Measurements from ENCODE around the gene CENPX.

CENPX gene

DNA sequence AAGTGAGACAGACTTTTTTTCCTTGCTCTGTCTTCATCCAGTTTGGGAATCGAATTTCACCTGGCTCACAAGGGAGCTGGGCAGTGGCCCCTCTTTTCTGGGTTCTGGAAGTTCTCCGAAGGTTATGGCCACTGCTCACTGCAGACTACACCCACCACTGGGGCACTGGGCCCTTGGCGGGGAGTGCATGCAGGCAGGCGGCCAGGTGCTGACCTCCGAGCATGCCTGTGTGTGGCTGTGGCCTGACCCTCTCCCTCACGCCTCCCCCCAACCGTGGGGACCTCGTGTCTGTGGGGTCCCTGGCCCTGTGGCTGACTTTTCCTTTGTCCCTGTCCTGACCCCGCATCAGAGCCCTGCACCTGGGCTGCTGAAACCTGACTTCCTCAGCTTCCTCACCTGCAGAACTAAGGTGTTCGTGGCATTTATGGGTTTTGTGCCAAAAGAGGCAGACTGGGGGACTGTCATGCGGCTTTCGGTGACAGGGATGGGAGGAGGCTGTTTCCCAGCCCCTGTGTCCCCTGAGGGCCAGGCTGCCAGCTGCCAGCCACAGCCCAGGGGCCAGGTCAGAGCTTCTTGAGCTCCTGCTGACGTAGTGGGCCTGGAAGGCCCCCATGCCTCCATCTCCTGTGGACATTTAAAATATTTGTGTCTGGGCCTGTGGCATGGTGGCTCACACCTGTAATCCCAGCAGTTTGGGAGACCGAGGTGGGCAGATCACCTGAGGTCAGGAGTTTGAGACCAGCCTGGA is 23.8 kb downstream of the CENPX start:
- no peak for ATAC-seq
- TF ChIP-seq ZC3H10 (CRISPR knock-in tag; IDR thresholded peaks at IDR 0.05) (no peak), PPARA (CRISPR knock-in tag; IDR thresholded peaks at IDR 0.05; ENCODE audit: borderline replicate concordance) (no peak)

DNA sequence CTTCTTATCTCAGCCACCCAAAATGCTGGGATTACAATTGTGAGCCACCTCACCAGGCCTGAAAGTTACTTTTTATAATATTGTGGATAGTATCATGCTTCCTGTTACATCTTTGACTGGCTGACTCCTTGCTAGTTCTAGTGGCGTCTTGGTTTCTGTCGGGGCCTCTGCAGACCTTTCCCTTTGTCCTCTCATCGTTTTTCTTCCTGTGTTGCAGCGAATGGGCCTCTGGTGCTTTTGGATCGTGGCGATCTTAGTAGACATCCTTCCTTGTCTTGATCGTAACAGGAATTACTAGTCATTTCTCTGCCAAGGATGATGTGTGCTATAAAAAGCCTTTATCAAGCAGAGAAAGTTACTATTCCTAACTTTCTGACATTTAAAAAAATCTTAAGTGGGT is 24.5 kb downstream of the CENPX start:
- no peak for ATAC-seq
- TF ChIP-seq TCF4 (CRISPR knock-in tag; IDR thresholded peaks at IDR 0.05; ENCODE audit: borderline replicate concordance): no peak
- TF ChIP-seq TOX (CRISPR knock-in tag; IDR thresholded peaks at IDR 0.05; ENCODE audit: borderline replicate concordance): no peak
- TF ChIP-seq, protein P1, sequence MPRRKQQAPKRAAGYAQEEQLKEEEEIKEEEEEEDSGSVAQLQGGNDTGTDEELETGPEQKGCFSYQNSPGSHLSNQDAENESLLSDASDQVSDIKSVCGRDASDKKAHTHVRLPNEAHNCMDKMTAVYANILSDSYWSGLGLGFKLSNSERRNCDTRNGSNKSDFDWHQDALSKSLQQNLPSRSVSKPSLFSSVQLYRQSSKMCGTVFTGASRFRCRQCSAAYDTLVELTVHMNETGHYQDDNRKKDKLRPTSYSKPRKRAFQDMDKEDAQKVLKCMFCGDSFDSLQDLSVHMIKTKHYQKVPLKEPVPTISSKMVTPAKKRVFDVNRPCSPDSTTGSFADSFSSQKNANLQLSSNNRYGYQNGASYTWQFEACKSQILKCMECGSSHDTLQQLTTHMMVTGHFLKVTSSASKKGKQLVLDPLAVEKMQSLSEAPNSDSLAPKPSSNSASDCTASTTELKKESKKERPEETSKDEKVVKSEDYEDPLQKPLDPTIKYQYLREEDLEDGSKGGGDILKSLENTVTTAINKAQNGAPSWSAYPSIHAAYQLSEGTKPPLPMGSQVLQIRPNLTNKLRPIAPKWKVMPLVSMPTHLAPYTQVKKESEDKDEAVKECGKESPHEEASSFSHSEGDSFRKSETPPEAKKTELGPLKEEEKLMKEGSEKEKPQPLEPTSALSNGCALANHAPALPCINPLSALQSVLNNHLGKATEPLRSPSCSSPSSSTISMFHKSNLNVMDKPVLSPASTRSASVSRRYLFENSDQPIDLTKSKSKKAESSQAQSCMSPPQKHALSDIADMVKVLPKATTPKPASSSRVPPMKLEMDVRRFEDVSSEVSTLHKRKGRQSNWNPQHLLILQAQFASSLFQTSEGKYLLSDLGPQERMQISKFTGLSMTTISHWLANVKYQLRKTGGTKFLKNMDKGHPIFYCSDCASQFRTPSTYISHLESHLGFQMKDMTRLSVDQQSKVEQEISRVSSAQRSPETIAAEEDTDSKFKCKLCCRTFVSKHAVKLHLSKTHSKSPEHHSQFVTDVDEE (CRISPR knock-in tag; IDR thresholded peaks at IDR 0.05): no peak
- no peak for TF ChIP-seq RARB (CRISPR knock-in tag; IDR thresholded peaks at IDR 0.05)
- TF ChIP-seq SNAI2 (CRISPR knock-in tag; IDR thresholded peaks at IDR 0.05): no peak
- no peak for TF ChIP-seq PPARA (CRISPR knock-in tag; IDR thresholded peaks at IDR 0.05; ENCODE audit: borderline replicate concordance)
- TF ChIP-seq ZNF565 (CRISPR knock-in tag; conservative IDR thresholded peaks at IDR 0.05; ENCODE audit: low read depth): no peak
- no peak for TF ChIP-seq ARNTL (CRISPR knock-in tag; IDR thresholded peaks at IDR 0.05; ENCODE audit: borderline replicate concordance, low read depth)
- no peak for TF ChIP-seq ZC3H10 (CRISPR knock-in tag; IDR thresholded peaks at IDR 0.05)
- TF ChIP-seq, protein P2, sequence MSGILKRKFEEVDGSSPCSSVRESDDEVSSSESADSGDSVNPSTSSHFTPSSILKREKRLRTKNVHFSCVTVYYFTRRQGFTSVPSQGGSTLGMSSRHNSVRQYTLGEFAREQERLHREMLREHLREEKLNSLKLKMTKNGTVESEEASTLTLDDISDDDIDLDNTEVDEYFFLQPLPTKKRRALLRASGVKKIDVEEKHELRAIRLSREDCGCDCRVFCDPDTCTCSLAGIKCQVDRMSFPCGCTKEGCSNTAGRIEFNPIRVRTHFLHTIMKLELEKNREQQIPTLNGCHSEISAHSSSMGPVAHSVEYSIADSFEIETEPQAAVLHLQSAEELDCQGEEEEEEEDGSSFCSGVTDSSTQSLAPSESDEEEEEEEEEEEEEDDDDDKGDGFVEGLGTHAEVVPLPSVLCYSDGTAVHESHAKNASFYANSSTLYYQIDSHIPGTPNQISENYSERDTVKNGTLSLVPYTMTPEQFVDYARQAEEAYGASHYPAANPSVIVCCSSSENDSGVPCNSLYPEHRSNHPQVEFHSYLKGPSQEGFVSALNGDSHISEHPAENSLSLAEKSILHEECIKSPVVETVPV (CRISPR knock-in tag; IDR thresholded peaks at IDR 0.05): no peak
- TF ChIP-seq, protein P3, sequence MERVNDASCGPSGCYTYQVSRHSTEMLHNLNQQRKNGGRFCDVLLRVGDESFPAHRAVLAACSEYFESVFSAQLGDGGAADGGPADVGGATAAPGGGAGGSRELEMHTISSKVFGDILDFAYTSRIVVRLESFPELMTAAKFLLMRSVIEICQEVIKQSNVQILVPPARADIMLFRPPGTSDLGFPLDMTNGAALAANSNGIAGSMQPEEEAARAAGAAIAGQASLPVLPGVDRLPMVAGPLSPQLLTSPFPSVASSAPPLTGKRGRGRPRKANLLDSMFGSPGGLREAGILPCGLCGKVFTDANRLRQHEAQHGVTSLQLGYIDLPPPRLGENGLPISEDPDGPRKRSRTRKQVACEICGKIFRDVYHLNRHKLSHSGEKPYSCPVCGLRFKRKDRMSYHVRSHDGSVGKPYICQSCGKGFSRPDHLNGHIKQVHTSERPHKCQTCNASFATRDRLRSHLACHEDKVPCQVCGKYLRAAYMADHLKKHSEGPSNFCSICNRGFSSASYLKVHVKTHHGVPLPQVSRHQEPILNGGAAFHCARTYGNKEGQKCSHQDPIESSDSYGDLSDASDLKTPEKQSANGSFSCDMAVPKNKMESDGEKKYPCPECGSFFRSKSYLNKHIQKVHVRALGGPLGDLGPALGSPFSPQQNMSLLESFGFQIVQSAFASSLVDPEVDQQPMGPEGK (CRISPR knock-in tag; IDR thresholded peaks at IDR 0.05; ENCODE audit: borderline replicate concordance): no peak
- TF ChIP-seq, protein P4, sequence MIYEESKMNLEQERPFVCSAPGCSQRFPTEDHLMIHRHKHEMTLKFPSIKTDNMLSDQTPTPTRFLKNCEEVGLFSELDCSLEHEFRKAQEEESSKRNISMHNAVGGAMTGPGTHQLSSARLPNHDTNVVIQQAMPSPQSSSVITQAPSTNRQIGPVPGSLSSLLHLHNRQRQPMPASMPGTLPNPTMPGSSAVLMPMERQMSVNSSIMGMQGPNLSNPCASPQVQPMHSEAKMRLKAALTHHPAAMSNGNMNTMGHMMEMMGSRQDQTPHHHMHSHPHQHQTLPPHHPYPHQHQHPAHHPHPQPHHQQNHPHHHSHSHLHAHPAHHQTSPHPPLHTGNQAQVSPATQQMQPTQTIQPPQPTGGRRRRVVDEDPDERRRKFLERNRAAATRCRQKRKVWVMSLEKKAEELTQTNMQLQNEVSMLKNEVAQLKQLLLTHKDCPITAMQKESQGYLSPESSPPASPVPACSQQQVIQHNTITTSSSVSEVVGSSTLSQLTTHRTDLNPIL (CRISPR knock-in tag; IDR thresholded peaks at IDR 0.05; ENCODE audit: low read depth): no peak
- TF ChIP-seq ZNF70 (CRISPR knock-in tag; IDR thresholded peaks at IDR 0.05): no peak
- TF ChIP-seq, protein P5, sequence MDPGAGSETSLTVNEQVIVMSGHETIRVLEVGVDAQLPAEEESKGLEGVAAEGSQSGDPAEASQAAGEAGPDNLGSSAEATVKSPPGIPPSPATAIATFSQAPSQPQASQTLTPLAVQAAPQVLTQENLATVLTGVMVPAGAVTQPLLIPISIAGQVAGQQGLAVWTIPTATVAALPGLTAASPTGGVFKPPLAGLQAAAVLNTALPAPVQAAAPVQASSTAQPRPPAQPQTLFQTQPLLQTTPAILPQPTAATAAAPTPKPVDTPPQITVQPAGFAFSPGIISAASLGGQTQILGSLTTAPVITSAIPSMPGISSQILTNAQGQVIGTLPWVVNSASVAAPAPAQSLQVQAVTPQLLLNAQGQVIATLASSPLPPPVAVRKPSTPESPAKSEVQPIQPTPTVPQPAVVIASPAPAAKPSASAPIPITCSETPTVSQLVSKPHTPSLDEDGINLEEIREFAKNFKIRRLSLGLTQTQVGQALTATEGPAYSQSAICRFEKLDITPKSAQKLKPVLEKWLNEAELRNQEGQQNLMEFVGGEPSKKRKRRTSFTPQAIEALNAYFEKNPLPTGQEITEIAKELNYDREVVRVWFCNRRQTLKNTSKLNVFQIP (CRISPR knock-in tag; IDR thresholded peaks at IDR 0.05; ENCODE audit: borderline replicate concordance, low read depth): no peak
- TF ChIP-seq ZNF8 (CRISPR knock-in tag; IDR thresholded peaks at IDR 0.05): no peak
- TF ChIP-seq ZFP30 (CRISPR knock-in tag; IDR thresholded peaks at IDR 0.05): no peak
- TF ChIP-seq OSR1 (CRISPR knock-in tag; IDR thresholded peaks at IDR 0.05): no peak
- no peak for TF ChIP-seq GLIS3 (CRISPR knock-in tag; IDR thresholded peaks at IDR 0.05)

DNA sequence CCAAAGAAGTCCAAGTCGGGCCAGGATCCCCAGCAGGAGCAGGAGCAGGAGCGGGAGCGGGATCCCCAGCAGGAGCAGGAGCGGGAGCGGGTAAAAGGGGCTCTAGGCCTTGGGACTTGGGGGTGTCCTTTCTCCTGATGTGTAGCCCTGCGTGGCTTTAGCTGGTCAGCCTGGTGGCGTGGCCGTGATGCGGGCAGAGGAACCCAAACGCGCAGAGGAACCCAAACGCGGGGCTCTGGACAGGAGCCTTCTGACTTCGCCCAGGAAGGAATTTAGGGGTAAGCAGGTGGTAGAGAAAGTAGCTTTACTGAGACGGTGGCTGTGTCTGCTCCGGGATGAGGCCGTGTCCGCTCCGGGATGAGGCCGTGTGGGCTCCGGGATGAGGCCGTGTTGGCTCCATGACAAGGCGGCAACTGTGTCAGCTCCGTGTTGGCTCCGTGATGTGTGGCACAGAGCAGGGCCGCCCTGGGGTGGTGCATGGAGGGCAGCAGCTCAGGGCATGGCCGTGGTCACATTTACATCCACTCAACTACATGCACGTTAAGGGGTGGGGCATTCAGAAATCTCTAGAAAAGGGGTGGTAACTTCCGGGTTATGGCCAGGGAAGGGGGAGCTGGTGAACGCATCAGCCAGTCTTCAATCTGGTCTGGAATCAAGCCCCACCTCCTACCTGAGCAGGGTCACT is 25.8 kb downstream of the CENPX start:
- no peak for ATAC-seq
- no peak for TF ChIP-seq GLIS3 (CRISPR knock-in tag; IDR thresholded peaks at IDR 0.05)
